GM12891 (cell line): ENCODE data around the gene IFNLR1.

Experiments used
- POLR2A ChIP-seq: IDR thresholded peaks from 2 replicates; pipeline ENCODE4 v1.6.1; 2011; ENCODE audit warnings: low read depth, low read length, control low read depth
- POLR2AphosphoS5 ChIP-seq: IDR thresholded peaks from 2 replicates; pipeline ENCODE4 v1.6.1; 2011; ENCODE audit warnings: low read depth, low read length, control low read depth

DNA sequence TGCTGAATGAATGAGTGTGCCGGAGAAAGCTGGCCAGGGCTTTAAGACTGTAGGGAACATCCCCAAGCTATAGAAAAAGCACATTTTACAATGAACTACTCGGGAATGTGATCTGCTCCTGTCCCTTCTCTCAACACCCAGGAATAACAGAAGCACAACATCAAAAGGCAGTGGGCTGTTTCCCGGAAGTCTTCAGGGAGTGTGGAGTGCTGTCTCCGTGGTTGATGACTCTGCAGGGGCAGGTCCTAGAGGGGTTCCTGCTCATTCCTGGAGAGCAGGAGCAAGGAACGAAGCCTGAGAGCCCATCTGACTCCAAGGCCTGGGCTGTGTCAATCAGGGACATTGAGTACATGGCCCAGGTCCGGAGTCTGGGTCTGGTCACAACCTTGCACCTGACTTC lies 39.3 kb downstream of the IFNLR1 start:
- TF ChIP-seq POLR2AphosphoS5, result no peak
- no peak for TF ChIP-seq POLR2A
